NK-92 treated with Interleukin-12 subunit alpha and Interleukin-12 subunit beta, amount 100 ng/mL, for 24 hours (cell line): ENCODE measurements around the gene AGPAT3.
"Not testable (repeated sequence)": the region's sequence is repeated elsewhere in the genome, so short reads cannot be mapped to it uniquely, and the experiment has no call there.

Experiments used
- DNase-seq: peaks from one replicate; lab custom pipeline; 2025; lab: John Stamatoyannopoulos, UW

AGPAT3 gene

DNA sequence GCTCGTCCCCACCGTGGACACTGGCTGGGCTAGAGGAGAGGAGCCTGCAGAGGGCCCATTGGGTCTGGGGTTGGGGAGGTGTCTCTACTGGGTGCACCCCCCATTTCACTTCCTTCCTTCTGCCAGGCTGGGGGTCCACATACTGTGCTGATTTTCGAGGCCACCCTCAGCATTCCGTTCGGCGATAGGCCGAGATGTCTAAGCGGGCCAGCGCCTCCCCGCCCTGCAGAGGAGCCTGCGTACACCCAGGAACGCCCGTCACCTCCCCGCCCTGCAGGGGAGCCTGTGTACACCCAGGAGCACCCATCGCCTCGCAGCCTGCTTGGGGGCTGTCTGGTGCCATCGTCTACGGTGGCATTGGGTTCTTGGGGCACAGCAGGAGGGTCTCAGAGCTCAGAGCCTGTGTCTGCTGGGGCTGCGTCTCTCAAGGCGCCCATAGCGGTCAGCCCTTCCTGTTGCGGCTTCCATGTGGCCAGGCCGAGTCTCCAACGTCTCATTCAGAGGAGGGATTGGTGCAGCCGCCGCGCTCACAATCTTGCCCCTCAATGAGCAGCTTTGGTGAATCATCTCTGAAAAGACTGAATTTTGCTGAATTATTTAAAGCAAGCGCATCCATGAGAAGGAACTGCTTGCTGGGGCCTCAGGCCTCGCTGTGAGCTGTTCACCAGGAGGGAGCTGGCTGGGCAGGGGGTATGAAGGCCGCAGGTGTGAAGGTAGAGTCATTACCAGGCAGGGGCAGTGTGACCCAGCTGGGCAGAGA, 30.7 kb upstream of the AGPAT3 start:
- no peak for DNase-seq

GRCh38 chr21:43835050-43835449, 30.0 kb upstream of the AGPAT3 start:
- no peak for DNase-seq

DNA sequence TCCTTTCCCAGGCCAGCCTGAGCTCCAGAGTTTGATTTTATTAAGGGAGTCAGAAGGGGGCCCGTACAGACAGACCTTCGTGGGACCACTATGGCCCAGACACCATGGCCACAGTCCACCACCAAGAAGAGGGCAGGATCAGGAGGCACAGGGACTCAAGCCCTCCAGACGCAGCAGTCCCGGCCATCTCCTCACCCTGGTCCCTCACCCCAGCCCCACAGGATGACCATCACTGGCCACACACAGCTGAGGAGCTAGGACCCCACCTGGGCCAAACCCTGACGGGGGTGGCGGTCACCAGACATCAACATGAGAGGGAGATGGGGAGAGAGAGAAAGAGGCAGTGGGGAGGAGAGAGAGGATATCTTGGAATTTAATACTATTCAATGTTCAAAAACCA, 29.2 kb upstream of the AGPAT3 start:
- DNase-seq = no peak

GRCh38 chr21:43836616-43837015, 28.4 kb upstream of the AGPAT3 start:
- no peak for DNase-seq

- DNase-seq = no peak
These were observed 24.8 kb upstream of the AGPAT3 start for GRCh38 chr21:43840259-43840658.

GRCh38 chr21:43842742-43843141, 22.3 kb upstream of the AGPAT3 start:
- DNase-seq = no peak

DNA sequence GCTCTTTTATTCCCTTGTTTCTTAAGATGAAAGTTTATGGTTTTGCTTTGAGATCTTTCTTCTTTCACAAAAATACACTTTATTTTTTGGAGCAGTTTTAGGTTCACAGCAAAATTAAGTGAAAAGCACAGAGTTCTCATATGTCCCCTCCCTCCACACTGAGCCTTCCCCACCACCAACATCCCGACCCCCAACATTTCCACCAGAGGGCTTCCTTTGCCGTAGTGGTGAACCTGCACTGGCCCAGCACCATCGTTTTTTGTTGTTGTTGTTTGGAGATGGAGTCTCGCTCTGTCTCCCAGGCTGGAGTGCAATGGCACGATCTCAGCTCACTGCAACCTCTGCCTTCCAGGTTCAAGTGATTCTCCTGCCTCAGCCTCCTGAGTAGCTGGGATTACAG, 20.1 kb upstream of the AGPAT3 start:
- not testable (repeated sequence) for DNase-seq

- no peak for DNase-seq
These were observed 19.6 kb upstream of the AGPAT3 start for GRCh38 chr21:43845386-43845785.

- DNase-seq = no peak
These were observed 18.6 kb upstream of the AGPAT3 start for GRCh38 chr21:43846430-43846829.

- DNase-seq = no peak
These were observed 17.7 kb upstream of the AGPAT3 start for GRCh38 chr21:43847301-43847700.

- DNase-seq = no peak
These were observed 16.3 kb upstream of the AGPAT3 start for GRCh38 chr21:43848771-43849170.

DNA sequence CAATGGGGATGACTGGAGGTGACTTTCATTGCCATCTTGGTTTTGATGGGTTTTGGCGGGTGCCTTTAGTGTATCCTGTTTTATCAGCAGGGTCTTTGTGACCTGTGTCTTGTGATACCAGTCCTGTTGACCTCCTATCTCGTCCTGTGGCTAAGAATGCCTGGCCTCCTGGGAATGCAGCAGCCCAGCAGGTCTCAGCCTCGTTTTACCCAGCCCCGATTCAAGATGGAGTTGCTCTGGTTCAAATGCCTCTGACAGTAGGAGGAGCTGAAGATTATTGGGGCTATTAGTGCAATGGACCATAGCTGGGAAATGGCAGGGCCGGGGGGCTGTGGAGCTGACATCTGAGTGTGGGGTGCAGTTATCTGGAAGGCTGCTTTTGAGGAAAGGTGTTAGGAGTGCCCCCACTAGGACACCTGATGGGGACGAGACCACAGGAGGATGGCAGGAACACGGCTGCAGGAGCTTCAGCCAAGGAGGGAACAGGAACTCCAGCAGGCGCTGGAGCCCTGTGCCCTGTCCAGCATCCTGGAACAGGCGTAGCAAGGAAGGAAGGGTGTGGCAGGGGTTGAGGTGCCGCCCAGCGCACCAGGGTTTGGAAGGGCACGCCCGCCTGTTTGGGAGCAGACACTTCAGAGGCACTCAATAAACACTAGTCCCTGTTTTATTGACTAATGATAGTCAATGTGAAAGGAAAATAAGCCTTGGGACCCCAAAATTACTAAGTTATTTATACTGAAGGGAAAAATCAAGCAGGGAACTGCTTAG, 15.3 kb upstream of the AGPAT3 start:
- no peak for DNase-seq

DNA sequence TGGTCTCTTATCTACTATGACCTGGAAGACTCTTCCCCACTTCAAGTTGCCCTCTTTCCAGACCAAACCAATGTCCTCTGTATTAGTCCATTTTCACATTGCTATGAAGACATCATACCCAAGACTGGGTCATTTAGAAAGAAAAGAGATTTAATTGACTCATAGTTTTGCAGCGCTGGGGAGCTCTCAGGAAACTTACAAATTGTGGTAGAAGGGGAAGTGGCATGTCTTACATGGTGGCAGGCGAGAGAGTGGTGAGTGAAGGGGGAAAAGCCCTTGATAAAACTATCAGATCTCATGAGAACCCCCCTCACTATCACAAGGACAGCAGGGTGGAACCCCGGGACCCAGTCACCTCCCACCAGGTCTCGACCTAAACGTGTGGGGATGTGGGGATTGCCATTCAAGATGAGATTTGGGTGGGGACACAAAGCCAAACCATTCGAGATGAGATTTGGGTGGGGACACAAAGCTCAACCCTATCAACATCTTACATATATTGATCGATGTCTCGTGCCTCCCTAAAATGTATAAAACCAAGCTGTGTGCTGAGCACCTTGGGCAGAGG, 14.2 kb upstream of the AGPAT3 start:
- DNase-seq = no peak

GRCh38 chr21:43851593-43851992, 13.4 kb upstream of the AGPAT3 start:
- no peak for DNase-seq

DNA sequence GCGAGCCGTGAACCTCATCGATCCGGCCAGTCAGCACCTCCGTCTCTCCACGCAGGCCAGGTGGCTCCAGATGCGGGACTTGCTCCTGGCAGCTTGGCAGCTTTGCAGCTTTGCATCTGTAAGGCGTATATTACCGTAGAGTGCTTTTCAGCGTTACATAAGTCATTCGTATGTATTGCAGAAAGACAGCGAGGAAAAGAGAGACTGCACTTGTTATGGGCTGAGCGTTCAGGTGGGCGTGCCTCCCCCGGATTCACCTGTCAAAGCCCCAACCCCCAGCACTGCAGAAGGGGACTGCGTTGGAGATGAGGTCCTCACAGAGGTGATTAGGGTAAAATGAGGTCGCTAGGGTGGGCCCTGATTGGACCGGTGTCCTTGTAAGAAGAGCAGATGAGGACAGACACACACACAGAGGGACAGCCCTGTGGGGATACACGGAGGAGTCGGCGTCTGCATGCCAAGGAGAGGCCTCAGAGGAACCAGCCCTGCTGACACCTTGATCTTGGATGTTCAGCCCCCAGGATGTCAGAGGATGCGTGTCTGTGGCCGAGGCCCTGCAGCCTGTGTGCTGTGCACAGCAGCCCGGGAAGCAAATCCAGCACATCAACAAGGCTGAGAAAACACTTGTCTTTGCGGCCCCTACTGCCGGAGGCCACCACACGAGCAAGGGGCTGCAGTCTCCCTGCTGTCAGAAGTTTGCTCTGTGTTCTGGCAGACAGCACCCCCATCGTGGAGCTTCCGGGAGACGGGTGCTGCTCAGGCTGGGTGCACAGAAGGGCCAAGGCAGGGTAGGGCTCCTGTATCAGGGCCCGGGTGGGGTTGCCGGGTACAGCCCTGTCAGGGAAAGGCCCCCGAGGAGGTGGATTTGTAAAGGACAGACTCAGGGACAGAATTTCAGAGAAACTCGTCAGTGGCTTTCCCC, 10.9 kb upstream of the AGPAT3 start:
- DNase-seq = no peak

GRCh38 chr21:43854773-43855633, 10.0 kb upstream of the AGPAT3 start:
- DNase-seq = no peak

GRCh38 chr21:43855955-43856354, 9.1 kb upstream of the AGPAT3 start:
- DNase-seq = no peak

GRCh38 chr21:43858806-43859648, 6.0 kb upstream of the AGPAT3 start:
- DNase-seq = no peak

GRCh38 chr21:43859747-43860214, 5.2 kb upstream of the AGPAT3 start:
- no peak for DNase-seq

DNA sequence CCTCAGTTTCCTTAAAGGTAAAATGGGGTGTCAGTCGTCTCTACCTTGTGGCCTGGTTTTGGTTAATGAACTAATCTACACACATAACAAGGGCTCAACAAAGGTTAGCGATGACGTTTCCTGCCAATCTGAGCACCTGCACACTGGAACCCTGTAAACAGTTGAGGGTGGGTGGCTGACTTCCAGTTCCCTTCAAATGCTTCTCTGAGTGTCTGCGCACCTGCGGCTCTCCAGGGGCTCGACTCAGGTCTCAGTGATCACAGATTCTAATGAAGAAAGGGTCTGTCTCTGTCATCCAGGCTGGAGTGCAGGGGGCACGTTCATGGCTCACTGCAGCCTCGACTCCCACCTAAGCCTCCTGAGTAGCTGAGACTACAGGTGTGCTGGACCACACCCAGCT, 3.3 kb upstream of the AGPAT3 start:
- no peak for DNase-seq
